ENCODE data around the gene ANKHD1.

DNA sequence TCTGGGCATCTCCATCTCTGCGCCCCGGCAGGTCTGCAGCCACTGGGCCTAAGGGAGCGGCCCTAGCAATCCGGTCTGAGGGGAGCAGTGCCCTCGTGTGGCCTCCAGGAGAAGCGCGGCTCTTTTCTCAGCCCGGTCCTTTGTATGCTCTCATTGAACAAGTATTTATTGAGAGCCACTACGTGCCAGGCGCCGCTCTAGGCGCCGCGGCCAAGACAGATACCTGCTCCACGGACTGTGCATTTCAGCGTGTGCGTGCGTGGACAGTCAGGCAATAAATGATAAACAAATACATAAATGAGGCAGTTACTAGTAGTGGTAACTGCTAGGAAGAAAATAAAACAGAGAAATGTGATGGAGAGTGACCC lies 43.9 kb upstream of the ANKHD1 start:
- TF ChIP-seq, protein P1, sequence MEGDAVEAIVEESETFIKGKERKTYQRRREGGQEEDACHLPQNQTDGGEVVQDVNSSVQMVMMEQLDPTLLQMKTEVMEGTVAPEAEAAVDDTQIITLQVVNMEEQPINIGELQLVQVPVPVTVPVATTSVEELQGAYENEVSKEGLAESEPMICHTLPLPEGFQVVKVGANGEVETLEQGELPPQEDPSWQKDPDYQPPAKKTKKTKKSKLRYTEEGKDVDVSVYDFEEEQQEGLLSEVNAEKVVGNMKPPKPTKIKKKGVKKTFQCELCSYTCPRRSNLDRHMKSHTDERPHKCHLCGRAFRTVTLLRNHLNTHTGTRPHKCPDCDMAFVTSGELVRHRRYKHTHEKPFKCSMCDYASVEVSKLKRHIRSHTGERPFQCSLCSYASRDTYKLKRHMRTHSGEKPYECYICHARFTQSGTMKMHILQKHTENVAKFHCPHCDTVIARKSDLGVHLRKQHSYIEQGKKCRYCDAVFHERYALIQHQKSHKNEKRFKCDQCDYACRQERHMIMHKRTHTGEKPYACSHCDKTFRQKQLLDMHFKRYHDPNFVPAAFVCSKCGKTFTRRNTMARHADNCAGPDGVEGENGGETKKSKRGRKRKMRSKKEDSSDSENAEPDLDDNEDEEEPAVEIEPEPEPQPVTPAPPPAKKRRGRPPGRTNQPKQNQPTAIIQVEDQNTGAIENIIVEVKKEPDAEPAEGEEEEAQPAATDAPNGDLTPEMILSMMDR (IDR thresholded peaks at IDR 0.05; ENCODE audit: low read depth, low read length): peak; percentile 75
- no peak for TF ChIP-seq EZH2phosphoT487 (IDR thresholded peaks at IDR 0.05; ENCODE audit: low read depth)
